ENCODE measurements around the gene TLCD3A. TPM values are rescaled to one million over a fixed set of nuclear protein-coding genes. Genes with fewer than 3 reads are reported as not detected.
"Not testable (repeated sequence)": the region's sequence is repeated elsewhere in the genome, so short reads cannot be mapped to it uniquely, and the experiment has no call there.

TLCD3A gene
- total RNA-seq, 1 donor from 2014 or later: 9.4 TPM

DNA sequence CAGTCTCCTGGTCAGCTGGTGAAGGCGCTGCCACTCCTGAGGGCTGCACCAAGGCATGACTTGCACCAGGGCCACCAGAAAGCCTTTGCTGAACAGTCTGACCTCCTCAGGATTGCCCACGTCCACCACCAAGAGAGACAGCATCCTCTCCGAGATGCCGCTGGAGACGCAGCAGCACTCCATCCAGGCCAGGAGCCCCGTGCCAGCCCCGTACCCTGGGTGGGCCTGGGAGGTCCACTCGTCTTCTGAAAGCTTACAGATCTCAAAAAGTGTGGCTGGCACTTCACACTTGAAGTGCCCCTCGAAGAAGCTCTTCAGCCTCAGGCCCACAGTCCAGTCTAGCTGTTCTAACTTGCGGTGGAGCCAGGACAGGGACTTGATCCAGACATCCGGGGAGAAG lies 13.0 kb downstream of the TLCD3A start:
- Mint-ChIP-seq H3K9me3 (ENCODE audit: unreplicated experiment) (peaks cover 16% of the 10 kb centered on the region), H3K27me3 (ENCODE audit: unreplicated experiment) (peaks cover 3% of the 10 kb centered on the region), H3K36me3 (ENCODE audit: unreplicated experiment) (peaks cover 13% of the 10 kb centered on the region), H3K4me1 (ENCODE audit: low read depth, unreplicated experiment) (peaks cover 2% of the 10 kb centered on the region), H3K27ac (ENCODE audit: unreplicated experiment) (no peak overlapping the region), H3K4me3 (ENCODE audit: unreplicated experiment) (no peak overlapping the region)
- DNase-seq: no peak
- TF ChIP-seq, protein P1, sequence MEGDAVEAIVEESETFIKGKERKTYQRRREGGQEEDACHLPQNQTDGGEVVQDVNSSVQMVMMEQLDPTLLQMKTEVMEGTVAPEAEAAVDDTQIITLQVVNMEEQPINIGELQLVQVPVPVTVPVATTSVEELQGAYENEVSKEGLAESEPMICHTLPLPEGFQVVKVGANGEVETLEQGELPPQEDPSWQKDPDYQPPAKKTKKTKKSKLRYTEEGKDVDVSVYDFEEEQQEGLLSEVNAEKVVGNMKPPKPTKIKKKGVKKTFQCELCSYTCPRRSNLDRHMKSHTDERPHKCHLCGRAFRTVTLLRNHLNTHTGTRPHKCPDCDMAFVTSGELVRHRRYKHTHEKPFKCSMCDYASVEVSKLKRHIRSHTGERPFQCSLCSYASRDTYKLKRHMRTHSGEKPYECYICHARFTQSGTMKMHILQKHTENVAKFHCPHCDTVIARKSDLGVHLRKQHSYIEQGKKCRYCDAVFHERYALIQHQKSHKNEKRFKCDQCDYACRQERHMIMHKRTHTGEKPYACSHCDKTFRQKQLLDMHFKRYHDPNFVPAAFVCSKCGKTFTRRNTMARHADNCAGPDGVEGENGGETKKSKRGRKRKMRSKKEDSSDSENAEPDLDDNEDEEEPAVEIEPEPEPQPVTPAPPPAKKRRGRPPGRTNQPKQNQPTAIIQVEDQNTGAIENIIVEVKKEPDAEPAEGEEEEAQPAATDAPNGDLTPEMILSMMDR (IDR thresholded peaks at IDR 0.05; ENCODE audit: partially characterized antibody, unreplicated experiment): no peak

DNA sequence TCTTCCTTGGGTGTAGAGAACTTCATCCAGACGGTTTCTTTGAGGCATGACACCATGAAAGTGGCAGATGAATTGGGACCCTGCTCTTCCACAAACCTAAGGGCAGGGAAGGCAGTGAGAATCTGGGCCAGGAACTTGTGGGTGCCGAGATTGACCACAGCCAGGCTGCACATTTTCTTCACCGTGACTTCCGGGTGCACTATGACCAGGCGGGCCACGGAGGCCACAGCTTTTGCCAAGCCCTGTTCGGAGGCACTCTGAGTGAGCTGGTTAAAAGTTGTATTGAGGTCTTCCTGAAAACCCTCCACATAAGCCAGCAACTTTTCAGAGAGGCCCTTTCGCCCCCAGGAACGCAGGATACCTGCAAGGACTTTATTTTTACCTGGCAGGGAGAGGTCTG lies 13.8 kb downstream of the TLCD3A start:
- TF ChIP-seq, protein P1 (IDR thresholded peaks at IDR 0.05; ENCODE audit: partially characterized antibody, unreplicated experiment): no peak
- H3K27me3 Mint-ChIP-seq (ENCODE audit: unreplicated experiment): peaks cover 5% of the 10 kb centered on the region
- peaks cover 17% of the 10 kb centered on the region for H3K9me3 Mint-ChIP-seq (ENCODE audit: unreplicated experiment)

DNA sequence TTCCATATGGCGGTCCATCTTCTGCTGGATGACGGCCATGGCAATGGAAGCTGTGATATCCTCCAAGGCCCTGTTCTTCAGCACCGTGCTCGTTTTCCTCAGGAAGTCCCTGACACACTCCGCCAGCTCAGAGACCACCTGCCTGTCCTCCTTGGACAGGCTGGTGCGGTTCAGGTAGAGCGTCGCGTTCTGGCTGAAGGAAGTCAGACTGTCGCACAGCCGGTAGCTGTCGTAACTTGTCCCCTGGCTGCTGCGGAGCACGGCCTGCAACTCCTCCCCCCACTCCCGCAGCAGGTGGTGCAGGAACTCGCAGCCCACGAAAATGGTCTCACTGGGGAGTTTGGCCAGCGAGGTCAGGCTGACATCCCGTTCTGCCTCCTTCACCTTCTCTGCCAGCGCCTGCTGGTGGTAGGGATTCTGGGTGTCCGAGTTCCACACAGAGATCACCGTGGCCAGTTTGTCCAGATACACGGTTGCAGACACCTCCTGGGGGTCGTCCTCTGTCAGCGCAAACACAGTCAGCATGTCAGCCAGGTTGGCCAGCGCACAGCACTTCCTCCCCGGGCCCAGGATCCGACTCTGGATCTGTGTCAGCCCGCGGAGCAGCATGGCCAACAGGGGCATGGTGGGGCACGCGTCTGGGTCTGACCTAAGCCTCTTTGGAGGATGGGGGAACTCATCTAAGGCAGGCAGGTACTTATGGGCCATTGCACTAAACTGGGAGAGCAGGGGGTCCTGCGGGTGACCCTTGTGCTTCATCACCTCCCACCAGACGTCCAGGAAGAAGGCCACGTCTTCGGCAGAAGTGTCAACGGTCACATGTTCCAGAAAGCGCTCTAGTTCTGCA lies 14.6 kb downstream of the TLCD3A start:
- TF ChIP-seq, protein P1 (IDR thresholded peaks at IDR 0.05; ENCODE audit: partially characterized antibody, unreplicated experiment): no peak
- Mint-ChIP-seq H3K27ac (ENCODE audit: unreplicated experiment) (no peak overlapping the region), H3K27me3 (ENCODE audit: unreplicated experiment) (peaks cover 7% of the 10 kb centered on the region), H3K4me1 (ENCODE audit: low read depth, unreplicated experiment) (peaks cover 7% of the 10 kb centered on the region), H3K9me3 (ENCODE audit: unreplicated experiment) (peaks cover 19% of the 10 kb centered on the region), H3K36me3 (ENCODE audit: unreplicated experiment) (peaks cover 13% of the 10 kb centered on the region), H3K4me3 (ENCODE audit: unreplicated experiment) (no peak overlapping the region)
- DNase-seq: no peak

More for the DNA sequence above, 13.8 kb downstream of the TLCD3A start:
- Mint-ChIP-seq H3K36me3 (ENCODE audit: unreplicated experiment) (peaks cover 13% of the 10 kb centered on the region), H3K27ac (ENCODE audit: unreplicated experiment) (no peak overlapping the region), H3K4me1 (ENCODE audit: low read depth, unreplicated experiment) (peaks cover 5% of the 10 kb centered on the region), H3K4me3 (ENCODE audit: unreplicated experiment) (no peak overlapping the region)
- DNase-seq: no peak

DNA sequence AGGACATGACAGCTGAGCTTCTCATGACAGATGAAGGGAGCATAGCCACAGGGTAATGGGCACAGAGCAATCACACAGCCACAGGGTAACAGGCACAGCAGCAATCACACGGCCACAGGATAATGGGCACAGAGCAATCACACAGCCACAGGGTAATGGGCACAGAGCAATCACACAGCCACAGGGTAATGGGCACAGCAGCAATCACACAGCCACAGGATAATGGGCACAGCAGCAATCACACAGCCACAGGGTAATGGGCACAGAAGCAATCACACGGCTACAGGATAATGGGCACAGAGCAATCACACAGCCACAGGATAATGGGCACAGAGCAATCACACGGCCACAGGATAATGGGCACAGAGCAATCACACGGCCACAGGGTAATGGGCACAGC lies 16.2 kb downstream of the TLCD3A start:
- Mint-ChIP-seq H3K36me3 (ENCODE audit: unreplicated experiment) (peaks cover 13% of the 10 kb centered on the region), H3K27me3 (ENCODE audit: unreplicated experiment) (peaks cover 13% of the 10 kb centered on the region), H3K4me1 (ENCODE audit: low read depth, unreplicated experiment) (peaks cover 12% of the 10 kb centered on the region), H3K4me3 (ENCODE audit: unreplicated experiment) (peak overlapping the region; percentile 23), H3K9me3 (ENCODE audit: unreplicated experiment) (peaks cover 21% of the 10 kb centered on the region)
- H3K27ac Mint-ChIP-seq (ENCODE audit: unreplicated experiment); DNase-seq: not testable (repeated sequence)

DNA sequence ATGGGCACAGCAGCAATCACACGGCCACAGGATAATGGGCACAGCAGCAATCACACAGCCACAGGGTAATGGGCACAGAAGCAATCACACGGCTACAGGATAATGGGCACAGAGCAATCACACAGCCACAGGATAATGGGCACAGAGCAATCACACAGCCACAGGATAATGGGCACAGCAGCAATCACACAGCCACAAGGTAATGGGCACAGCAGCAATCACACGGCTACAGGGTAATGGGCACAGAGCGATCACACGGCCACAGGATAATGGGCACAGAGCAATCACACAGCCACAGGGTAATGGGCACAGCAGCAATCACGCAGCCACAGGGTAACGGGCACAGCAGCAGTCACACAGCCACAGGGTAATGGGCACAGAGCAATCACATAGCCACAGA lies 17.0 kb downstream of the TLCD3A start:
- H3K36me3 Mint-ChIP-seq (ENCODE audit: unreplicated experiment): peaks cover 13% of the 10 kb centered on the region

DNA sequence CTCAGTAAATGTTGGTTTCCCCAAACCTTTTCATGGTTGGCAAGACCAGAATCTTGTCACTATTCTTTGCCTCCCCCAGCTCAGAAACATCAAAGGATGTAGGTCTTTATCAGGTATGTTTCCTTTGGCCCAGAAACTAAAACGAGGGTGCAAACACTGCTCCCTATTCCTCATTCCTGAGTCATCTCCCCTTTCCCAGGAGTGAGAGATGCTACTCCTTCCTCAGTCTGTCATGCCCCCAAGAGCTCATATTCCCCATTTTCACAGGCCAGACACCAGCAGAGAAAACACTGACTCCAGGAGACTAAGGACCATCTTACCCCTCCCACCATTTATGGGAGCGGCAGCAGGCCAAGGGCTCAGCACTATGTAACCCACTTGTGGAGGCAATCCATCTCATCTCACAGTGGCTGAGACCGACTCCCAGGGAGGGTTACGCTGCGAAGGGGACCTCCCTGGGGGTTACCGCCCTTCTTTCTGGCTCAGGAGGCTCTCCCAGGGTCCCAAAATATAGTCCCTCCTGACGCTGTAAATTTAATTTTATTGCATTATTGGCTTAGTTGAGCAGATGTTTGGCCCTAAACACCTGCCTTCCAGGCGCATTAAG lies 18.1 kb downstream of the TLCD3A start:
- DNase-seq: no peak
- TF ChIP-seq, protein P1 (IDR thresholded peaks at IDR 0.05; ENCODE audit: partially characterized antibody, unreplicated experiment): no peak
- H3K9me3 Mint-ChIP-seq (ENCODE audit: unreplicated experiment): peaks cover 21% of the 10 kb centered on the region
- peak overlapping the region; percentile 68 for H3K27ac Mint-ChIP-seq (ENCODE audit: unreplicated experiment)
- H3K4me3 Mint-ChIP-seq (ENCODE audit: unreplicated experiment): peak overlapping the region; percentile 95
- peaks cover 13% of the 10 kb centered on the region for H3K27me3 Mint-ChIP-seq (ENCODE audit: unreplicated experiment)
- peaks cover 15% of the 10 kb centered on the region for H3K4me1 Mint-ChIP-seq (ENCODE audit: low read depth, unreplicated experiment)
- peaks cover 13% of the 10 kb centered on the region for H3K36me3 Mint-ChIP-seq (ENCODE audit: unreplicated experiment)

More for the DNA sequence above, 17.0 kb downstream of the TLCD3A start:
- peaks cover 14% of the 10 kb centered on the region for H3K27me3 Mint-ChIP-seq (ENCODE audit: unreplicated experiment)
- peak overlapping the region; percentile 68 for H3K4me3 Mint-ChIP-seq (ENCODE audit: unreplicated experiment)
- H3K4me1 Mint-ChIP-seq (ENCODE audit: low read depth, unreplicated experiment): peaks cover 15% of the 10 kb centered on the region
- H3K27ac Mint-ChIP-seq (ENCODE audit: unreplicated experiment); DNase-seq: not testable (repeated sequence)
- H3K9me3 Mint-ChIP-seq (ENCODE audit: unreplicated experiment): peaks cover 21% of the 10 kb centered on the region
